Activated naive CD4-positive, alpha-beta T cell treated with anti-CD3 and anti-CD28 coated beads for 36 hours (primary cell): ENCODE measurements around the gene BEST1. TPM values are rescaled to one million over a fixed set of nuclear protein-coding genes. Genes with fewer than 3 reads are reported as not detected.

ENCODE experiments used
- CTCF ChIA-PET: fragments of 350-600 bp; sonication (Branson Sonifier 250); formaldehyde crosslinking; loops from one replicate; lab custom pipeline; 2021; ENCODE audit warnings: antibody characterized with exemption; lab: Charles Lee
- DNase-seq: peaks from one replicate; pipeline ENCODE4 v3.0.0-alpha.2; 2020
- H3K27ac Mint-ChIP-seq: one replicate; pipeline ENCODE4 v1.8.0; 2021; ENCODE audit warnings: mild to moderate bottlenecking, mixed read lengths
- H3K27me3 Mint-ChIP-seq: one replicate; pipeline ENCODE4 v1.8.0; 2021; ENCODE audit warnings: low read depth, mixed read lengths
- H3K36me3 Mint-ChIP-seq: one replicate; pipeline ENCODE4 v1.8.0; 2021; ENCODE audit warnings: low read depth, mixed read lengths
- H3K4me1 Mint-ChIP-seq: one replicate; pipeline ENCODE4 v1.8.0; 2021; ENCODE audit warnings: low read depth, mixed read lengths
- H3K4me3 Mint-ChIP-seq: one replicate; pipeline ENCODE4 v1.8.0; 2021; ENCODE audit warnings: mild to moderate bottlenecking, moderate library complexity, mixed read lengths
- H3K9me3 Mint-ChIP-seq: one replicate; pipeline ENCODE4 v1.8.0; 2021; ENCODE audit warnings: mixed read lengths
- intact Hi-C: fragments of 100-400 bp; cut with micrococcal nuclease; formaldehyde crosslinking; loops from one replicate; pipeline ENCODE4 v1.15.1; 2023
- total RNA-seq, 2 experiments: library from RNA; stranded (reverse); gene quantifications; one replicate each; pipeline ENCODE4 v1.2.3, GENCODE V29; 2021

The BEST1 gene
- total RNA-seq, 2 experiments from 2014 or later, result 0.45 to 0.49 TPM

DNA sequence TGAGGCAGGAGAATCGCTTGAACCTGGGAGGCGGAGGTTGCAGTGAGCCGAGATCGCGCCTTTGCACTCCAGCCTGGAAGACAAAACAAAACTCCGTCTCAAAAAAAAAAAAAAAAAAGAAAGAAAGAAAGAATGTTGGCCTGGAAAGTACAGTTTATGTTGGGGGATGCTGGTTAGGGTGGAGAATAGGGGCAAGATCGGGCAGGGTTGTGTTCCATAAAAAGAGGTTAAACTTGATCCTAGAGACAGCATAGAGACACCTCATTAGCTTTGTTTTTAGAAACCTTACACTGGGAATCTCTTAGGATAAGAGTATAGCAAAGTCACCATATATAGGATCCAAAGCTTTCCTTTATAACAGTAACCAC lies 19.2 kb downstream of the BEST1 start:
- CTCF ChIA-PET, result interaction anchor here (0.6 to 4.0 kb wide), 6 partner anchors 22 to 231 kb away, joined by 3 to 32 read pairs (median 7); no protein-coding TSS in a partner anchor
- Mint-ChIP-seq H3K36me3 (peaks cover 32% of the 10 kb centered on the region), H3K4me3 (peak overlapping the region; percentile 93), H3K27ac (peak overlapping the region; percentile 93), H3K9me3 (no peaks in the 10 kb centered on the region), H3K27me3 (no peaks in the 10 kb centered on the region), H3K4me1 (peaks cover 66% of the 10 kb centered on the region)
- intact Hi-C loops, result loop anchor here (5.0 kb wide), 1 partner anchor 588 kb away; no protein-coding TSS in a partner anchor
- DNase-seq, result no peak

DNA sequence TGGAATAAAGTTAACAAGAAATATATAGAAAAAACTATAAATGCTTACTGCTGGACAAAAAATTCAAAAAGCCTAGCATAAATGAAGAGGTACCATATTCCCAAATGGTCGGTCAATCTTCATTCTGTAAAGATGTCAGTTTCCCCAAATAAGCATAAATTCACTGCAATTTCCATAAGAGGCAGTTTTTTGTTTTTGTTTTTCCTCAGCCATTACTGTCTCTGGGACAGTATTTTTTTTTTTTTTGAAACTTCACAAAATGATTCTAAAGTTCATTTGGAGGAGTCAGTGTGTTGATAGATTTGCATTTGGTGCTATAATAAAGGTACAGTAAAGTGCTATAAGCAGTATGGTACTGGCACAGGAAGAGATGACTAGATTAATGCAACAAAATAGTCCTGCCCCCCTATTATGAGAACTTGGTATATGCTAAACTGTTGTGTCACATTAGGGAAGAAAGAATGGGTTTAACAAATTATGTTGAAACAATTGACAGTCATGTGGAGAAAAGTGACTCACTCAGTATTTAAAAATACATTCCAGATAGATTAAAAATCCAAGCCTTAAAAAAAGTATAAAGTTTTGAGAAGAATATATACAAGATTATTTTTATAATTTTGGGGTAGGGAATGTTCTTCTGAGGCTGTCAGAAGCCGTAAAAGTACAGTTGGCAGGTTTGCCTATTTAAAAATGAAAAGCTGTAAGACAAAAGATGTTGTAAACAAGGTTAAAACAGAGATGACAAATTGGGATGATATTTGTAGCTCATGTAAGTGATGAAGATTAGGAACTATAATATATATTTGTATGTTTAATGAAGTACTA lies 19.9 kb downstream of the BEST1 start:
- H3K4me1 Mint-ChIP-seq, result peaks cover 59% of the 10 kb centered on the region
- peaks cover 25% of the 10 kb centered on the region for H3K36me3 Mint-ChIP-seq
- no peak for DNase-seq
- H3K4me3 Mint-ChIP-seq, result no peak overlapping the region
- no peaks in the 10 kb centered on the region for H3K27me3 Mint-ChIP-seq
- peak overlapping the region; percentile 93 for H3K27ac Mint-ChIP-seq
- CTCF ChIA-PET, result interaction anchor here (0.6 to 4.0 kb wide), 6 partner anchors 10 to 232 kb away, joined by 3 to 32 read pairs (median 6); no protein-coding TSS in a partner anchor
- H3K9me3 Mint-ChIP-seq, result no peaks in the 10 kb centered on the region
- intact Hi-C loops, result loop anchor here (5.0 kb wide), 5 partner anchors 97 to 983 kb away; partner anchors contain the start of gene FADS1

DNA sequence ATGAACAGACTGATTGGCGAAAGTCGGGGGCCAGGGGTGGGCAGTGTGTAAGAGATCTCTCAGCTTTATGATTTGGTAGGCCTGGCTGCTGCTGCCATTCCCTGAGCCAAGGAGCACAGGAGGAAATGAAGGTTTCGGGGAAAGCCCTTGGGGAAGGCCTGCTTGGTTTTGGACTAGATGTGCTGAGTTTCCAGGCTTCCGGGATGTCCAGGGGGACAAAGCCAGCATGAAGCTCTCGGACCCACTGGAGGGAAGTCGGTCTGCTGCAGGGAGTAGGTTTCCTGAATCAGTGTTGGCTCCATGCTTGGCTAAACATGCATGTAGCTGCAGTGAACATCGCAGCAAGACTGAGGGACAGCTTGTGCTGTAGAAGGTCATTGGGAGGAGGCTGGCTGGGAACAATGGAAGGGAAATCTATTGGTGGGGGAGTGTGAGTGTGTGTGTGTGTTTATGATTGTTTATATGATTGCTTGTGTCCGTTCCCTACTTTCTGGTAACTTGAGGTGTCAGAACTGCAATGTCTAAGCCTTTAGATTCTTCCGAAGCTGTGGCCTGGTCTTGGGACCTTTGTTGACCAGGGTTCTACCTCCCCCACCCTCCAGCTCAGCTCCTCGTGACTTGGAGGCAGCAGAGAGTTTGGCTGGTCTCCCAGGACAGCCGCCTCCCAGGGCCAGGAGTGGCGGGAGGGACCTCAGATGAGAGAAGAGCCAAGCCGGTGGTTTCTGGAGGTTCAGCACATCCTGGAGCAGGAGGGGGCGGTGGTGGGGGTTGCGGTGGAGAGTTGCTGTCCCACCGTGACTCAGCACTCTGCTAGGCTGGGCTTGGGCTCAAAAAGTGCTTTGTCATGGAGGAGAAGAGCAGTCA lies 21.3 kb downstream of the BEST1 start:
- DNase-seq, result peak; percentile 86
- Mint-ChIP-seq H3K4me3 (peak overlapping the region; percentile 10), H3K36me3 (peaks cover 12% of the 10 kb centered on the region), H3K4me1 (peaks cover 54% of the 10 kb centered on the region), H3K9me3 (no peaks in the 10 kb centered on the region), H3K27me3 (no peaks in the 10 kb centered on the region), H3K27ac (peak overlapping the region; percentile 92)
- CTCF ChIA-PET, result interaction anchor here (0.7 to 4.0 kb wide), 4 partner anchors 12 to 136 kb away, joined by 3 to 32 read pairs (median 4); no protein-coding TSS in a partner anchor
- intact Hi-C loops, result loop anchor here (1.0 to 5.0 kb wide), 5 partner anchors 54 to 984 kb away; partner anchors contain the start of gene FADS1

DNA sequence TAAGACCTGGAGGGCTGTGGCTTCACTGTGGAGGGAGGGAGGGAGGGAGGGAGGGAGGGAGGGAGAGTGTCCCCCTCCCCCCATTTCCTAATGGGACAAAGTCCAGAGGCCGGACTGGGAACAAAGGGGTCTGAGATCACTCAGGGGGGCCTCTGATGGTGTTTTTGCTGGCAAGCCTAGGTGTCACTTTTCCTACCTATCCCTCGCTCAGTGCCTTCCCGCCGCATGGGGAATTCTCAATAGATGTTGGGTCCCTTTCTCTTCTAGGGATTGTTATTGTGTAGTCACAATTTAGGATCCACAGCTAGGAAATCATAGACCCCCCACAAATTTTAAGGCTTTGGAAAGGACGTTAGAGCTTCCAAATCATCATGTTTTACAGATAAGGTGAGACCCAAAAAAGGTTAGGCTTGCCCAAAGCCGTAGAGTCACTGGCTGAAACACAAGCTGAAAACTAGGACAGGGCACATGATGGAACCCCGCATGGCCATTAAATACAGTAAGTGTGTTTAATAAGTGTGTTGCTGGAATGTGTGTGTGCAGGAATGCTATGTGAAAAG lies 22.0 kb downstream of the BEST1 start:
- H3K9me3 Mint-ChIP-seq, result no peaks in the 10 kb centered on the region

DNA sequence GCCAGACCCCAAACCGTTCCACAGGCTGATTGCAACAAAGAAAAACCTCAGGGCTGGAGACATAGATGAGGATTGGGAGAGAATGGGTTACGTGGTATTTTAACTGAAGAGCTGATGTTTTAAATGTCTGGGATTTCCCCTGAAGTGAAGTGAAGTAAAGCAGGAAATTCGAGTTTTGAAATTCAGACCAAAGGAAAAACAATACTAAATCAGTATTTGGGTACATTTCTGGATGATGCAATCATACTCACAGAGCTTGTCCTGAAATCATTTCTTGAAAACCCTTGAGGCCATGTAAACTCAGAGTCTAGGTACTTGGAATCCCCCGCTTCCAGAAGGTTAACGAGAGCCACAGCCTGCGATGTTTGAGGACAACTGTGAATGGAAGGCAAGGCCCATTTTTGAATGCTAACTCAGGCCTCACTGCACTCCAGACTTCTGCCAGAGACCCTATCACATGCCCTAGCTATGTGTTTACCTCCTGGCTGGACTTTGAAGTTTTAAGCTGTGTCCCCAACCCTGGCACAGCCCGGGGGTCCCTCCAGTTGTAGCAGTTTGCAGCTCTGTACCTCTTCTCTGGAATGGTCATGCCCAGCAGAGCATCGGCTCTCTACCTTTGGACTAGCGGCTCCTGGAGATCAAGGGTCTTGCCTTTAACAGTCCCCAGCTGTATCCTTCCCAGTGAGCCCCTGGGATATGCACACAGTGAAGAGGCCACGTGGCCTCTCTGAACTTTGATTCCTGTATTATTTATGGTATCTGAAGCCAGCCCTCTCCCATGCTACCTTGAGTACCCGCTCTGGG lies 22.7 kb downstream of the BEST1 start:
- intact Hi-C loops, result loop anchor here (1.0 to 5.0 kb wide), 5 partner anchors 52 to 986 kb away; partner anchors contain the start of gene FADS1
- Mint-ChIP-seq H3K9me3 (no peaks in the 10 kb centered on the region), H3K4me3 (peak overlapping the region; percentile 14), H3K27me3 (no peaks in the 10 kb centered on the region), H3K4me1 (peaks cover 54% of the 10 kb centered on the region), H3K27ac (peak overlapping the region; percentile 92), H3K36me3 (peaks cover 5% of the 10 kb centered on the region)
- peak; percentile 67 for DNase-seq
- CTCF ChIA-PET, result interaction anchor here (0.8 to 4.0 kb wide), 8 partner anchors 11 to 135 kb away, joined by 3 to 32 read pairs (median 4); no protein-coding TSS in a partner anchor

More for the DNA sequence above, 22.0 kb downstream of the BEST1 start:
- no peak for DNase-seq
- CTCF ChIA-PET, result interaction anchor here (0.8 to 4.0 kb wide), 9 partner anchors 11 to 136 kb away, joined by 3 to 32 read pairs (median 4); no protein-coding TSS in a partner anchor
- Mint-ChIP-seq H3K4me3 (peak overlapping the region; percentile 14), H3K36me3 (peaks cover 7% of the 10 kb centered on the region), H3K27ac (peak overlapping the region; percentile 92), H3K27me3 (no peaks in the 10 kb centered on the region), H3K4me1 (peaks cover 54% of the 10 kb centered on the region)
- intact Hi-C loops, result loop anchor here (1.0 to 5.0 kb wide), 5 partner anchors 53 to 985 kb away; partner anchors contain the start of gene FADS1

DNA sequence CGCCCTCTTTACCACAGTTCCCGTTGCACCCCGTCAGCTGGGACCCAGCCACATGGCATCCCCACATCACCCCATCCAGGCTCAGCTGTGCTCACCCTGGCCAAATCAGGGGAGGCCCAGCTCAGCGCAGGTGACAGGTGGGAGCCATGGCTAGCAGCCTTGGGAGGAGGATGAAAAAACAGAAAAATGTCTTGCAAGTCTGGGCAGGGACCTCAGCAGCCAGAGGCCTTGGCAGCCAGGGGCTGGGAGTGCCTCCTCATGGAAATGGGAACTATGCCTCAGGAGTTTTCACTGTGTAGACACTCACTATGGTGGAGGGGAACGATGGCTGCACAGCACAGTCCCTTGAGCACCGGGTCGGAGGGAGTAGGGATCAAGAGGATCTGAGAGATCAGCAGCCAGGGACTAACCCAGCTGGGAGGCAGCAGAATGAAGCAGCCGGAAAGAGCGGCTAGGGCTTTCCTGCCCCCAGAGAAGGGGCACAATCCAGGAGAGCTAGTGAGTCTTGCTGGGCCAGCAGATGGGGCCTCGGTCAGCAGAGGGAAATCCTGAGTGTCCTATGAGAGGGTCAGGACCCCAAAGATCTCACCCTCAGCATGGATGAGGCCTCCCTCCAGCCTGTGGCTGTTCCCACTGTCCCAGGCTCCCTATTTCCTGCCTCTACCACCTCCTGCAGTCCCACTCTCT lies 23.5 kb downstream of the BEST1 start:
- intact Hi-C loops, result loop anchor here (5.0 kb wide), 4 partner anchors 94 to 986 kb away; partner anchors contain the start of gene FADS1
- Mint-ChIP-seq H3K27ac (peak overlapping the region; percentile 92), H3K36me3 (peaks cover 1% of the 10 kb centered on the region), H3K27me3 (no peaks in the 10 kb centered on the region), H3K4me1 (peaks cover 50% of the 10 kb centered on the region), H3K9me3 (no peaks in the 10 kb centered on the region), H3K4me3 (no peak overlapping the region)
- CTCF ChIA-PET, result interaction anchor here (1.2 to 4.0 kb wide), 5 partner anchors 10 to 108 kb away, joined by 3 to 32 read pairs (median 6); no protein-coding TSS in a partner anchor
- DNase-seq, result no peak

DNA sequence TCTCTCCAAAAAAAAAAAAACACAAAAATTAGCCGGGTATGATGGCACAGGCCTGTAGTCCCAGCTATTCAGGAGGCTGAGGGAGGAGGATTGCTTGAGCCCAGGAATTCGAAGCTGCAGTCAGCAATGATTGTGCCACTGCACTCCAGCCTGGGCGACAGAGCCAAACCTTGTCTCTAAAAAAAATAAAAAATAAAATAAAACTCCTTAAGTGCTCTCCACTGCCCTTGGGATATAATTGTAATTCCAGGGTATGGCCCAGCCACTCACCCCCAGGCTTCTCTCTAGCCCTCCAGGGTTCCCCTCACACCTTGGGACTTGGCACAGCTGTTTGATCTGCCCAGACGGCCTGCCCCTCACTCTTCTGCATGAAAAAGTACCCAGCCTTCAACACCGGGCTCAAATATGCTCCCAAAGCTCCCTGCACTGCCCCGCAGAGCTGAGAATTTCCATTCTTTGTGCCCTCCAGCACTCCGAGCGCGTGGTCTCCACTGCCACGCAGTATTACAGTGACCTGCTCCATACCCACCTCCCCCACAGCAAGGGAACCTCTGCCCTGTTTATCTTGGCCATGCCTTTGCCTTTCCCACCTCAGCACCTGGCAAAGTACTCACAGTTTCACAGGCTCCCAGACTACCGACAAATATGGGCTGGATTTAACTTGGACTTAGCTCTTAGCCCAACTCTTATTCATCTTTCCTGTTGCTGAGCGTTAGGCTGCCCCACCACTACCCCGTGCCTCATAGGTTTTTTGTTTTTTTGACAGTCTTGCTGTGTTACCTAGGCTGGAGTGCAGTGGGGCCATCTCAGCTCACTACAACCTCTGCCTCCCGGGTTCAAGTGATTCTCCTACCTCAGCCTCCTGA lies 24.8 kb downstream of the BEST1 start:
- H3K27ac Mint-ChIP-seq, result peak overlapping the region; percentile 71
- DNase-seq, result no peak
- H3K9me3 Mint-ChIP-seq, result no peaks in the 10 kb centered on the region
- CTCF ChIA-PET, result interaction anchor here (0.6 to 1.8 kb wide), 2 partner anchors 107 to 140 kb away, joined by 3 to 6 read pairs; no protein-coding TSS in a partner anchor
- H3K27me3 Mint-ChIP-seq, result no peaks in the 10 kb centered on the region
- intact Hi-C loops, result loop anchor here (5.0 kb wide), 4 partner anchors 92 to 988 kb away; partner anchors contain the start of gene FADS1
- peaks cover 37% of the 10 kb centered on the region for H3K4me1 Mint-ChIP-seq
- H3K36me3 Mint-ChIP-seq, result no peaks in the 10 kb centered on the region
- no peak overlapping the region for H3K4me3 Mint-ChIP-seq

DNA sequence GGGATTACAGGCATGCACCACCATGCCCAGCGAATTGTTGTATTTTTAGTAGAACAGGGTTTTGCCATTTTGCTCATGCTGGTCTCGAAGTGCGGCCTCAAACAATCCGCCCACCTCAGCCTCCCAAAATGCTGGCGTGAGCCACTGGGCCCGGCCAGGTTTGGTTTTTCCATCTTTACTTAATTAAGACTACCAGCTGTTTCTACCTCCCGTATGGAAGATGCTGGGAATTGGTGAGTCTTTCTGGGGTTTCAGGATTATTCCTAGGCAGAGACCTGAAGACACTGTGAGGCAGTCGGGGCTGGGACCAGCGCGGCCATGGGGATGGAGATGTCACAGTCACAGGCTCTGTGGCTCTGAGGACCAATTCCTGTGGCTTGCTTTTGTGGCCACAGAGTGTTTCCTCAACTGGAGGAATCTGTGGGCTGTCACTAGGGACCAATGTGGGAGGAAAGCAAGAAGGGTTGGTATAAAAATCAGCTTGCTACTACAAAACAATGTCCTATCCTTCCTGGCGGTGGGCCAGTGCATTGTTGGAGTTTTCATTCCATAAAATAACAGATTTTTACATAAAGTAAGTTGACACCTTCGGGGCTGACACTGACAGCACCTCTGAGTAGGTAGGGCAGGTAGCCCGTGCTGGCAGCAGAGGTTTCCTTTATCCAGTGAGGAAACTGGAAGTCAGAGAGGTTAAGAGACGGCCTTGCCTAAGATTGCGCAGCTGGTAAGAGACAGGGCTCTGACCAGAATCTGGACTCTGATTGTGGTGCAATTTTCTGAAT lies 25.7 kb downstream of the BEST1 start:
- Mint-ChIP-seq H3K27ac (no peak overlapping the region), H3K9me3 (no peaks in the 10 kb centered on the region), H3K4me1 (peaks cover 29% of the 10 kb centered on the region), H3K27me3 (no peaks in the 10 kb centered on the region), H3K36me3 (no peaks in the 10 kb centered on the region), H3K4me3 (no peak overlapping the region)
- intact Hi-C loops, result no loop called here
- CTCF ChIA-PET, result interaction anchor here (1.8 kb wide), 1 partner anchor 106 kb away, joined by 6 read pairs; no protein-coding TSS in a partner anchor
- DNase-seq, result no peak

DNA sequence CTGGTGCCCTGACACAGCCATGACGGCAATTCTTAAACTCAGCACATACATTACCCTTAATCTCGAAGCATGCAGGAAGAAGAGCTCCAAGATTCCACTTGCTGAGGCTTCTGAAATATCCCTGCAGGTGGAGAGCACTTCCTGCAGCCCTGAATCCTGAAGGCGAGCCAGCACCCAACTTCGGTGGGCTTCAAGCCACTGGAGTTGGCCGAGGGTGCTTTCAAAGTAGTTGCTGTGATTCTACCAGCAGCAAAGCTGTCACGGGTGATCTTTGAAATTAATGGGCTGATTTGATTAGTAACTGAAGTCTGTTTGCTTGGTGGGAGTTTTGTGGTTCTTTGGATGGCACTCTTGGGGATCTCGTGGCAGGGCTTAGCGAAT lies 26.3 kb downstream of the BEST1 start:
- Mint-ChIP-seq H3K9me3 (no peaks in the 10 kb centered on the region), H3K4me1 (peaks cover 23% of the 10 kb centered on the region), H3K27me3 (no peaks in the 10 kb centered on the region), H3K4me3 (no peak overlapping the region), H3K36me3 (no peaks in the 10 kb centered on the region), H3K27ac (no peak overlapping the region)
- no peak for DNase-seq
- CTCF ChIA-PET, result interaction anchor here (1.3 kb wide), 1 partner anchor 106 kb away, joined by 7 read pairs; no protein-coding TSS in a partner anchor
- intact Hi-C loops, result no loop called here
